ENCODE results near the gene P4HA3.
"Not testable (repeated sequence)": the region's sequence is repeated elsewhere in the genome, so short reads cannot be mapped to it uniquely, and the experiment has no call there.

The P4HA3 gene

DNA sequence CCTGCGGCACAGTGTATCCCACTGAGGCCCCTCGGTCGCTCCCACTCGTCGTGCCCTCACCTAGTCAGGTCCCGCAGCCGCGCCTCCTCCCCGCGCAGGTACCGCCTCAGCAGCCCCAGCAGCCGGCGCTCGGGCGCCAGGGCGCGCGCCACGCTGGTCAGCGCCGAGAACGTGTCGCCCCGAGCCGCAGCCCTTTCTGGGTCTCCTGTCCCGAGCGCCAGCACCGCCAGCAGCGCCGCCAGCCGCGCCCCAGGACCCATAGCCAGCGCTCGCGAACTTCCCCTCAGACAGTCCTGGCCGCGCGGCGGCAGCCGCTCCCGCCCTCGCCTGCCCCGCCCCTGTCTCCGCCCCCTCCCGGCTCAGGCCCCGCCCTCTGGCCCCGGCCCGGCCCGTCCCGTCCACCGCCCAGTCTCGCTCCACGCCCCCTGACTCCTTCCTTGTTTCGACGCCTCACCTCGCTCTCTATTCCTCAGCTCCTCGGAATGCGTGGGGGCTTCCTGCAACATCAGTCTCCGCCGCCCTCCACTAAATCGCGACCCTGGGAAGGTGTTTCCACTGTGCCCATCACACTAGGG lies at the start of gene P4HA3:
Gene P4HA3 (minus strand): TSS at position 289 of the 575 bp plus-strand sequence. CDS start 29 bp downstream, at position 260.
- DNase-seq, result no peak

DNA sequence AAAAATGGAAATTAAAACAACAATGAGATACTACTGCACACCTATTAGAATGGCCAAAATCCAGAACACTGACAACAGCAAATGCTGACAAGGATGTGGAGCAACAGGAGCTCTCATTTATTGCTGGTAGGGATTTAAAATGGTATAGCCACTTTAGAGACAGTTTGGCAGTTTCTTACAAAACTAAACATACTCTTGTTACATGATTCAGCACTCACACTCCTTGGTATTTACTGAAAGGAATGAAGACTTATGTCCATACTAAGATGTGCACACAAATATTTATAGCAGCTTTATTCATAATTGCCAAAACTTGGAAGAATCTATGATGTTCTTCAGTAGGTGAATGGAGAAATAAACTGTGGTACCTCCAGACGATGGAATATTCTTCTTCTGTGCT lies 46.0 kb upstream of the P4HA3 start:
- no peak for DNase-seq

DNA sequence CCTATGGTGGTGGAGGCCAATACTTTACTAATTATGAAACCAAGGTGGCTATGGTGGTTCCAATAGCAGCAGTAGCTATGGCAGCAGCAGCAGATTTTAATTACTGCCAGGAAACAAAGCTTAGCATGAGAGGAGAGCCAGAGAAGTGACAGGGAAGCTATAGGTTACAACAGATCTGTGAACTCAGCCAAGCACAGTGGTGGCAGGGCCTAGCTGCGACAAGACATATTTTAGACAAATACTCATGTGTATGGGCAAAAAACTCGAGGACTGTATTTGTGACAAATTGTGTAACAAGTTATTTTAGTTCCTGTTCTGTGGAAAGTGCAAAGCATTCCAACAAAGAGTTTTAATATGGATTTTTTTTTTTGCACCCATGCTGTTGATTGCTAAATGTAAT lies 44.2 kb upstream of the P4HA3 start:
- no peak for DNase-seq

DNA sequence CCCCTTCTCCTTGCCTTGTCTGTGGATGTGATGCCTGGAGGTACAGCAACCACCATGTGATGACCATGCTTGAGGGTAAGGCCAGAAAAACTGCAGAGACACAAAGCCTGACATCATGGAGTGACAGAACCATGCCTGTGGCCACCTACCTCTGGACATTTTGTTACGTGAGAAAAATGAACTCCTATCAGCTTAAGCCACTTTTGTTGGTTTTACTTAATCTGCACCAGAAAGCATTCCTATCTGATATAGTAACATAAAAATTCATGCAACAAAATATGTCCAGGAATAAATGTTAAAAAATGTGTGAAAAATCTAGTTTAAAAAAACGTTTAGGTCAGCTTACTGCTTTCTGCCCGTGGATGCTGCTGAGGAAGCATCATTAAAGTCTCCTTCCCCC lies 42.6 kb upstream of the P4HA3 start:
- no peak for DNase-seq

DNA sequence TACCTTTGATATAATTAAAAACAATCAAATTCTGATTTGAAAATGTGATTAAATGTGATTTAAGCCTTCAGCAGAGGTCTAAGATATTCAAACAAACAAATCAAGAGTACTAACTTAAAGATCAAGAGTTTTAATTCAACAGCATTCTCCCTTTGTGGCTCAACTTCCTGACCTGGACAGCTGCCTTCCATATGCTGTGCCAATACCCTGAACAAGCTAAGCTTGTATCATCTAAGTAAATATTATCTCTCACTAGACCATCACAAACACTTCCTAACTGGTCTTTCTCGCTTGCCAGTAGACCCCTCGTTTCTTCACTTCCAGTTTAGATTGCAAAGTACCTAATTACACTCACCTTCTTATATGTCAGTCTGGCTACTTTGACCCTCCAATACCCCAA lies 35.9 kb upstream of the P4HA3 start:
- no peak for DNase-seq

DNA sequence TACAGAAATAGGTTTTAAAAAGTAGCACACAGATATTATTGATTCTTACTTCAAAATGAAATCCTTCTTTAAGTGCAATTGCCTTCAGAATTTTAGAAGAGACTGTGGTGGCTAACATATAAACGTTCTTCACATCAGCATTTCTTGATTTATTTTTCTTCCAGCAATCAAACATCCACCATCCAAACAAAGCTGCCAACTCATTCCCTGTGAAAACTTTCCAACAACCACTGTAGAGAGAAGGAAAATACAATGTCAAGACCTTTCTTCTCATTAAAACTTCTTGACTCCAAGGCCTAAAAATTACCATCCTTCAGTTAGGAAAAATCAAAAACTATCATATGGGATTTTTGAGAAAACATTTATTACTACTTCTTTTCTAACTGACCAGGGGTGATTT lies 34.0 kb upstream of the P4HA3 start:
- no peak for DNase-seq

DNA sequence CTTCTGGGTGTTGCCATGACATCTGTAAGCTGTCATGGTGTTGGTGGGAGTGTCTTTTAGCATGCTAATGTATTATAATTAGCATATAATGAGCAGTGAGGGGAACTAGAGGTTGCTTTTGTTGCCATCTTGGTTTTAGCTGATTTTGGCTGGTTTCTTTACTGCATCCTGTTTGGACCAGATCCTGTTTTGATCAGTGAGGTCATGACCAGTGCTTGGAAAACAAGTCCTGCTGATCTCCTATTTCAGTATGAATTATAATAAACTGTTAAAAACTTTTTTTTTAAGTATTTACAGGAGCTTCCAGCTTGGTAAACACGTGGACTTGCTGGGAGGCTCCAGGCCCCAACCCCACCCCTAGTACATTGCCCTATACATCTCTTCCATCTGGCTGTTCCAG lies 30.5 kb upstream of the P4HA3 start:
- no peak for DNase-seq

DNA sequence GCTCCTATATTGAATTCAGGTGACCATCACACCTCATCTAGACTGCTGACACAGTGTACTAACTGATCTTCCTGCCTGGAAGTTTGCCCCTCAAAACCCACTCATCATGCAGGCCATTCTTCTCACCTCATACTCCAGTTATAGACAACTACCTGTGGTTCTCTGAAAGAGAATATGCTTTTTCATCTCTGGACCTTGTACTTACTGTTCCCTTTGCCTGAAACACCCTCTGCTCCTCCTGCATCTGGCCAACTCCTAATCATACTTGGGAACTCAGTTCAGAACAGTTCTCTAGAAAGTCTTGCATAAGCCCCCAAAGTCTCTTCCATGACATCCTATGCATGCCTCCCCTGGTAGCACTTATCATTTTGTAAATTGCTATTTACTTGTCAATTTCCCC lies 28.2 kb upstream of the P4HA3 start:
- no peak for DNase-seq

DNA sequence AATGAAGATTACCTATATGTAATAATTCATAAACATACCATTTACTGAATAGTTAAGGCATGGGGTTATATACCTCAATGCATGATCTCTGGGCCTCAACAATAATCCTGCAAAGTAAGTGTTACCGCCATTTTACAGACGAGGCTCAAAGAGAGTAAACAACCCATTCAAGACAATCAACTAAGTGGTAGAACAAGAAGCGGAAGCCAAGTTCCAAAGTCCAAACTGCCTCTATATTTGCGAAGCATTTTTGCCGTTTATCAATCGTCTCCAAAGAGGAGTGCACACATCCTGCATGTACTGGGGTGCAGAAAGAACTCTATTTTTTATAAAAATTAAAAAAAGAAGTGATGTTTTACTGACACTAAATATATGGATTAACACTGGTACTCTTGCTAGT lies 27.5 kb upstream of the P4HA3 start:
- no peak for DNase-seq

DNA sequence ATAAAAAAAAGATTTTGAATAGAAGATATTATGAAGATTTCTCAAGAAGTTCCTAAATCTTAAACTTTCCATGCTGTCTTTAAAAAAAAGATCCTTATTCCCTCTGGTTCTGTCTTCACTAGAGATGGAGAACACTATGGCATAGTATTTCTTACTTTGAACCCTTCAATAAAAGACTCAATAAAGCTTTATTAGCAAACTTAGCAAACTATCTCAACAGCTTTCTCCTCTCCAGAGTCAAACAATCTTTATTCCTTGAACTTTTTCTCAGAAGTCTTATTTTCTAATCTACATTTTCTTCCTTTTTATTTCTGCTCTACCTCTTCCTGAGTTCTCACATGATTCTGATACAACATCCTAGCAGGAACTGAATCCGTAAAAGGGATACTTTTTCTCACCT lies 21.8 kb upstream of the P4HA3 start:
- DNase-seq, result no peak

DNA sequence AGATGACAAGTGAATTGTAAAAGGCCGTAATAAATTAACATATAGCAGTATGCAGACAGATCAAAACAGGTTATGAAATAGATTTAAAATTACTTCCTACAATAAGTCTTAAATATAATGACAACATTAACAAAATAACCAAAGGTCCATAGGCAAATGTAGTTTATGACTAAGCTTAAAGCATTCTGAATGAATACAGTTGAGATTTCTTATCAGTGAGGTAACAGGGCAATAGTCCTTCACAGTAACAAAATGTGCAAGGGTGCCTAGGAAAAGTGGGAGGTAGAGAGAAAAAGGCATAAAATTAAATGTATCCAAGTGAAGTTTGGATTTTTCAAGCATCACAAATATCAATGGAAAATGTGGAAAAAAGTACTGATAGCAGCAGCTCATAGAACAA lies 20.9 kb upstream of the P4HA3 start:
- DNase-seq, result no peak

DNA sequence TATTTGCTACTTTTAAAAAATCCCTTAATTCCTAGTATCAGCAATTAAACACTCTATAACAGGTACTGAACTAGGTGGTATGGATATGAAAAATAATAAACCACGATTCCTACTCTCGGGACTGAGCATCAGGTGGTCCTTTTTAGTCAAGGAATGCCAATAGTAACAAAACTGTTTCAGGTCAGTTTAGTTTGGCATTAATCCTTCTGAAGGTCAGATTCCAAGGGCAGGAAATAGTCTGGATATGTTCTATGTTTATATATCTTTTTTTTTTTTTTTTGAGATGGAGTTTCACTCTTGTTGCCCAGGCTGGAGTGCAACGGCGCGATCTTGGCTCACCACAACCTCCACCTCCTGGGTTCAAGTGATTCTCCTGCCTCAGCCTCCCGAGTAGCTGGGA lies 19.6 kb upstream of the P4HA3 start:
- DNase-seq, result not testable (repeated sequence)

DNA sequence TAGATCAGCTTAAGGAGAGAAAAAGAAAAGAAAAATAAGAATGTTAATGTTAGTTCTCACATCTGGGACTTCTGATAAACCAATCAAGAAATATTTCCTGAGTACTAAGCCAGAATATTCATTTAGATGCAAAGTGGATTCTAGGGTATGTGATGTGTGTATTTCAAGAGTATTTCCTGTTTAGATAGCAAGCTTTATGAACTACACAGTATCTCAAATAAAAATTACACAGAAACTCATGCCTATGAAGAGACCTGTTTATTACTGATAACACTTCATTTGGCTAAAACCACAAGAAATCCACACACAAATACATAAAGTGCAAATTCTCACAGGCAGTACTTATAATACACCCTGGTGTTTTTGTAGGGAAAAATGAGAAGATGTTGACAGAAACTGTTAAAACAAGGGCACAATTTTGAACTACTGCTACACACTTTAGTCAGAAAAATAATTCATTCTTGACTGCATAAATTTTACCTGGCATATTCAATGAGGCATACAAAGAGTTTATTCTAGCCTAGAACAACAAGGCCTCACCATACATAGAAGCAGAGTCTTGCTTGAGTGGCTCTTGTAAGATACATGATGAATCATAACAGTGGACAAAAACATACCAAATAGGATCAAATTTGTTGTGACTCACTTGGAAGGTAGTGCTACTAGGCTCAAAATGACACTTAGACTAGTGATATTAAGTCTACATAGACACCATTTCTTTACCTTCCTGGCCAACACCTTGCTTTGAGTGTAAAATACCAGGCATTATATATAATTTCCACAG lies 18.8 kb upstream of the P4HA3 start:
- DNase-seq, result no peak

DNA sequence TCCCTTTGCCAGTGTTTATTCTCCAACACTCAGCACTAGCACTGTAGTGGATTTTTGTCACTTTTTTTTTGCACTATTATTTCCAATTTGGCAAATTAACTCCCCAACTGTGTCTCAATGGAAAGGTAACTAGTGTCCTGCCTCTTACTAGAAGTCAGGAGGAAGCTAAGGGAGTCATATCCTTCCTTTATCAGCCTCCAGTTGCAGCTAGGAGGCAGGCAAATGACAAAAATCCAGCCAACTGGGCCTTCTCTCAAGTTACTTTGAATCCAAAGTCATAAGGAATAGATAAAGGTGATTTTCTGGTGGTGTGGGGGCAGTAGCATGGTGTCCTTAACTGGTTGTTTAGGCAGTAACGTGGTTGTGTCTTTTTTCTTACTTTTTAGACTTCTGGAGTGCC lies 15.6 kb upstream of the P4HA3 start:
- DNase-seq, result no peak

DNA sequence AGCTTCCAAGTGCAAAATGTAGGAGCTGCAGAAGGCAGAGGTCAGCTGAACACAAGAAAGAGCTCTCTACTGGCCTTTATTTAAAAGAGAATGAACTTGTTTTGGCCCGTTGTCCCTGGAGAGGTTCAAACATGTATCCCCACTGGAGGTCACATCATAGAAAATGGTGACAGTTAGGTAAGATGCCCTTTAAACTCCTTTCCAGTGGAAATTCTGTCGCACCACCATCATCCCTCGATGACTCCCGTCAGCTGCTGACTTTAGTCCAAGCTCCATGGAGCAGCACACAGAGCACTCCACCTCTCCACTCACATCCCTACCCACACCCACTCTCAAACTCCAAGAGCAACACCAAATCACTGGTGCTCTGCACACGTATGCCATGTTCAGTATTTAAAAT lies 15.2 kb upstream of the P4HA3 start:
- no peak for DNase-seq

DNA sequence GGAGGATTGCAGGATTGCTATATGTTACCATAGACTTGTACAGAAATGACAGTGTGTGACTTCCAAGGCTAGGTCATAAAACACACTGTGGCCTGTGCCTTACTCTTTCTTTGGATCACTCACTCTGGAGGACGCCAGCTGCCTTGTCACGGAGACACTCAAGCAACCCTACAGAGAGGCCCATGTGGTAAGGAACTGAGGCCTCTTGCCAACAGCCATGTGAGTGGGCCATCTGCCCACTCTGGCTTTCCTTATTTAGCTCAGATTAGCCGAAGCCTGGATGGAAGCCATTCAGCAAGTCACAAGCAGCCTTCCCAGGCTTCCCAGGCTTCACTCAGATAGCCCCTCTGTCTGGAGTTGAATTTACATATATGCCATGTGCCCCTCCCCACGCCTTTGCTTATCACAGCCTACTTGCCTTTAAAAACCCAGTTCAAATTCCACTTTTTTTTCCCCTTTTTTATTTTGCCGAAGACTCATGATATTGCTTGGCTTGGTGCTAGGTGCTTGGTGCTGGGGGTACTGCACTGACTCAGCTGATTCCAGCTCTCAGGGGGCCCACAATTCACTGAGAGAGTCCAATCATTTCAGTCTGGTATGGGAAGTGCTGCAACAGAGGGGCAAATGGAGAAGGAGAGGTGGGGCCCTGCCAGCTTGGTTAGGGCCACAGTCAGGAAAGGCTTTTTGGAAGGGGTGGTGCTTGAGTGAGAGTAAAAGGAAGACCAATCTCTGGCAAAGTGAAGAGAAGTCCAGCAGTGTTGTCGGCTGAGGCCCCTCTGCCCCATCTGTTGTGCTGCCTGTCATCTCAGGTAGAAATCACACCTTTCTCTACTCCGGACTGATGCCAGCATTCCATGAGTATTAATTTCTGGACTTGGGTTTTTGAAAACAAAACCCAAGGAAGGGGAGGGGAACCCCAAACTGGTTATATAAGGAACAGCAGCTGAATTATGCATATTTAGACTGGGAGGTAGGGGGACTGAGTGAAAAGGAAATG lies 14.5 kb upstream of the P4HA3 start:
- no peak for DNase-seq

DNA sequence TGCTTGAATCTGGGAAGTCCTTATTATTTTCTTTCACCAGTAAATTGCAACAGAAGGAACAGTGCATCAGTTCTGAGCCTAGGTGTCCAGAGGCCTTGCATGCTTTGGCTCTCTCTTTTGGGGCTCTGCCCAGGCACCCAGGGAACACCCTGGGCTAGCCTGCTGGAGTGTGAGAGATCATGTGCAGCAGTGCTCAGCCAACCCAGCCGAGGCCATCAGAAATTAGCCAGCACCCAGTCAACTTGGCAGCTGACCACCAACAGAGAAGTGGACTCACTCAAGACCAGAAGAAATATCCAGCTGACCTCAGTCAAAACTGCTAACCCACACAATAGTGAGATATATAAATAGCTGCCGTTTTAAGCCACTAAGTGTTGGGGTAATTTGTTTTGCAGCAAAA lies 11.2 kb upstream of the P4HA3 start:
- DNase-seq, result no peak

DNA sequence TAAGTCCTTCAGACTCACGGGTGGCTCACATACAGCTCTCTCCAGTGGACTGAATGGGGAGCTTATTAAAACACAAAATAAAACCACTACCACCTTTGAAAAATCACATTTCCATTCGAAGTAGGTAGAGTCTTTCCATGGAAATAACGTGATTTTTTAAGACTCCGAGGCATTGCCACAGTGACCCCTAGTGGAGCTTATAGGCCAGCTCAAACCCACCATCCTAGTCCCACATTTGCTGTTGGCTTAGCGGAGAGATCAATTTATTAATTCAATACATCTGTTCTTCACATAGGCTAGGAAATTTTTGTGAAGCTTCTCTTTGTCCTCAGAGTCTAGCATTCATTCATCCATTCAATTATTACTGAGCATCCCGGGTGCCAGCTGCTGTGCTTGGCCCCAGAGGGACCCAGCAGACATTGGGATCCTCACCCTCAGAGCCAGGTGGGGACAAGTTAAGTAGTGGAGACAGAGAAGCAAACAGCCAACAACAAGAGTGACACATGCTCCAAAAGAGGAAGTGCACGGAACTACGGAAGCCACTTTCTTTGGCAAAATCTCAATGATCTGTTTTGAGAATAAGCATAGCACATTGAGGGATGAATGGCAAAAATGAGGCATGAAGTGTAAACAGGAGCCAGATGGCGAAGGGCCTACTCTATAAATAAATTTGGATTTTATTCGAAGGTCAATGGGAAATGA lies 10.2 kb upstream of the P4HA3 start:
- no peak for DNase-seq

DNA sequence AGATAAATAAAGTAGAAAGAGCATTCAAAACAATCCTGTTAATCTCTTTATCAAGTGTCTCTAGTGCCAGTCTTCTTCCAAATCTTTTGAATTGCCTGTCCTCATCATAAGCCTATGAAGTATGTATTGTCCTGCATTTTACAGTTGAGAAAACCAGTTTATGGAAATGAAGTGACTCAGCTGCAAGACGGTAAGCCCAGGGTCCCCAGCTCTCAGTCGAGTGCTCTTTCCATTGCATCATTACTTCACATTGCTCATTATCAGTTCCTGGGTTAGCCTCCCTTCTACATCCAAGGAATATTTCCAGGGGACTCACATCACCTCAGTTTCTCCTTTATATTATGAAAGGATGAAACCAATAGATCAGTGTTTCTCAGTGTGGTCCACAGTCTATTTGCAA lies 9.1 kb upstream of the P4HA3 start:
- DNase-seq, result no peak

DNA sequence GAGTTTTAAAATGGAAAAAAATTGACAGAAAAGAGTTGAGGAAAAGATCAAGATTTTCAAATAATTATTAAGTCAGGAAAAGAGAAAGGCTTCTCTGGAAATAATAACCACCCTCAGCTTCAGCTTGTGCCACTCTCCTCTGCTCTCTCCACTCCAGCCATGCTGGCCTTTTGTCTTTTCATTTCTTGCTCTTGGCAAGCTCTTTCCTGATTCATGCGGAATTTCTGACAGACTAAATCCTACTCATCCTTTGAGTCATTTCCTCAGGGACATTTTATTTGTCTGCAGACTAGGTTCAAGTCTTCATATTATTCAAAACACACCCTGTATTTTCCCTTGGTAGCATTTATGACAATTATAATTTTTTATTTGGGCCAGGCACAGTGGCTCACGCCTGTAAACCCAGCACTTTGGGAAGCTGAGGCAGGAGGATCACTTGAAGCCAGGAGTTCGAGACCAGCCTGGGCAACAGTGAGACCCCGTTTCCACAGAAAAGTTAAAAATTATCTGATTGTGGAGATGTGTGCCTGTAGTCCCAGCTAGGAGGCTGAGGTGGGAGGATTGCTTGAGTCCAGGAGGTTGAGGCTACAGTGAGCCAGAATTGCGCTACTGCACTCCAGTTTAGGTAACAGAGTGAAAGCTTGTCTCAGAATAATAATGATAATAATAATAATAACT lies 7.8 kb upstream of the P4HA3 start:
- DNase-seq, result no peak

DNA sequence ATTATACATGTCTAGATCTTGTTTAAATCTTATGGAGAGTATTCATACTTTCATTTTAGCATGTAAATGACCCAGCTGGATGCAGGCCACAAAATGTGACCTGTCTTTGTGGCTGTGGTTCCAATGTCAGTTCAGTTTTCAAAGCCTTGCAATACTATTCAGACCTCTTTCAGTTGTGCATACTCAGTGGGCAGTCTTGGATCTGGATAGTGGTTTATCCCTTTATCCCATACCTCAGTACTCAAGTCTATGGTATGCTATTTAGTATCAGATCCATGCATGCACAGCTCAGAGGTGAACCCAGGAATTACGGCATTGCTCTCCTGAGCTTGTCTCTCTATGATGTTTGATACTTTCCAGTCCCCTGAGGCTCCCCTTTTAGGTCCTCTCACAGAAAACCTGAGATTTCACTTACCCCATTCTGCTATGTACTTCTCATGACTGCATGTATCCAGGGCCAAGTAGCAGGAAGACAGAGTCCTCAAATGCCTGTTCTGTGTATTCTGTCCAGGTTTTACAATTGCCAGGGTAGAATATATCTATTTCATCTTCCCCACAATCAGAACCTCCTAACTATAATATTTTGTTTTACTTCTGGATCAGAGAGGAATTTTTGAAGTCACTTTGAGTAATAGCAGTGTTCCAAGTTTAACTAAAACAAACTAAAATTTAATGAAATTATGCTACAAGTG lies 6.9 kb upstream of the P4HA3 start:
- no peak for DNase-seq

Data from SIG-M5 (cell line).